Body of pancreas (tissue), 4 donors: ENCODE data around the gene TRAPPC2L.

ENCODE experiments used
- CTCF ChIP-seq, 7 experiments: fragments of 450-650 bp in 4 of 7; fragments of 200-600 bp in 3 of 7; sonication (generic) in 3 of 7; IDR thresholded peaks; one replicate each; pipeline ENCODE4 v1.5.1; 2016 to 2019; ENCODE audit warnings: antibody characterized with exemption in 7 of 7
- POLR2A ChIP-seq, 3 donors: fragments of 450-650 bp; IDR thresholded peaks; one replicate each; pipeline ENCODE4 v1.6.1; 2016; ENCODE audit warnings: antibody characterized with exemption in 3 of 3, mild to moderate bottlenecking in 2 of 3

DNA sequence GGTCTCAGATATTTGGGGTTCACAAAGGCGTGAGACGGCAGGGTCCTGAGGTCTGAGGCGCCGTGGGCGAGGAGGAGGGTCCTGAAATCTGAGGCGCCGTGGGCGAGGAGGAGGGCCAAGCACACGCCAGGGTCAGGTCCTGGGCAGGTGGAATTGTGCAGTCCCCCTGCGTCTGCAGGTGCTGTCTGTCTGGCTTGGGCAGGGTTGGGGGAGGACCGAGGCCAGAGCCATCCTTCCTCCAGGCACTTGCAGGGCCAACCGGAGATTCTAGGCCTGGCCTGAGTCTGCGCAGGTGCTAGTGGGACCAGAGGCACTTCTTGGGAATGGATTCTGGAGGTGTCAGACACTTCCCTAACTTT lies 42.8 kb upstream of the TRAPPC2L start:
- no peak for TF ChIP-seq CTCF (IDR thresholded peaks at IDR 0.05)
- TF ChIP-seq POLR2A (IDR thresholded peaks at IDR 0.05) = no peak
